K562 (cell line): ENCODE results near the gene NFE2. TPM values are rescaled to one million over a fixed set of nuclear protein-coding genes. Genes with fewer than 3 reads are reported as not detected.

Experiments
- CHD7 ChIP-seq: fragments of 200-600 bp; sonication (generic); IDR thresholded peaks from one replicate; pipeline ENCODE4 v1.6.1; 2012; ENCODE audit warnings: mild to moderate bottlenecking, low read depth, low read length, inconsistent platforms
- COPS2 ChIP-seq: fragments of 450-650 bp; conservative IDR thresholded peaks from 2 replicates; pipeline ENCODE4 v1.6.1; 2016; ENCODE audit warnings: mild to moderate bottlenecking, moderate library complexity
- E2F8 ChIP-seq: fragments of 450-650 bp; IDR thresholded peaks from 2 replicates; pipeline ENCODE4 v1.7.1; 2018; ENCODE audit warnings: mild to moderate bottlenecking, low read depth; ENCODE audit not compliant: partially characterized antibody
- MTF1 ChIP-seq: fragments of 250-450 bp; sonication (Bioruptor Pico); IDR thresholded peaks from 2 replicates; pipeline ENCODE4 v1.9.0; 2021; ENCODE audit warnings: moderate library complexity, mild to moderate bottlenecking, inconsistent platforms, borderline replicate concordance
- NFIC ChIP-seq: fragments of 450-650 bp; IDR thresholded peaks from 2 replicates; pipeline ENCODE4 v1.6.1; 2017; ENCODE audit warnings: mild to moderate bottlenecking, inconsistent platforms
- PHB ChIP-seq: fragments of 250-450 bp; sonication (Bioruptor Pico); IDR thresholded peaks from 2 replicates; pipeline ENCODE4 v1.5.0; 2021
- YBX1 ChIP-seq: fragments of 450-650 bp; IDR thresholded peaks from 2 replicates; pipeline ENCODE4 v1.7.1; 2016; ENCODE audit warnings: mild to moderate bottlenecking
- ZNF280B ChIP-seq: fragments of 250-450 bp; sonication (Bioruptor Pico); IDR thresholded peaks from 2 replicates; pipeline ENCODE4 v1.5.1; 2021; ENCODE audit warnings: mild to moderate bottlenecking
- polyA plus RNA-seq, 8 experiments: library from polyadenylated mRNA; depleted of rRNA in 4 of 8; stranded (reverse) in 5 of 8; unstranded in 3 of 8; fragments of >200 nt; fragmentation: Nextera tagmentation in 2 of 8; fragmentation: Illumina TruSeq in 1 of 8; extraction: Ambion mirVana in 2 of 8; extraction: Trizol in 1 of 8; gene quantifications; 2 replicates each; pipeline versions ENCODE4 v1.2.1 to v1.2.3, GENCODE V29; 2011 to 2014; ENCODE audit warnings: inconsistent platforms in 1 of 8, missing spikeins in 1 of 8
- total RNA-seq, 7 experiments: library from RNA; depleted of rRNA in 6 of 7; stranded (reverse); fragments of >200 nt in 6 of 7; fragmentation: Illumina TruSeq in 2 of 7; extraction: Trizol in 2 of 7; gene quantifications; 2 replicates each; pipeline versions ENCODE4 v1.2.1 to v1.2.3, GENCODE V29; 2011 to 2021; ENCODE audit warnings: low replicate concordance in 1 of 7

NFE2 gene
- total and polyA plus RNA-seq, 9 of the 15 experiments (the other 6 are each of a cell fraction or from before 2014, with no cell fraction given), result 12.3 to 282 (median 208) TPM

- TF ChIP-seq CHD7, result no peak
- no peak for TF ChIP-seq ZNF280B (CRISPR knock-in tag)
- peak; percentile 6 for TF ChIP-seq E2F8
- no peak for TF ChIP-seq PHB (CRISPR knock-in tag)
- no peak for TF ChIP-seq COPS2
- no peak; the same call in none of the 2 replicates for TF ChIP-seq NFIC
- TF ChIP-seq MTF1 (CRISPR knock-in tag), result no peak
- TF ChIP-seq YBX1, result no peak
Measured at GRCh38 chr12:54280468-54281260, 20.2 kb downstream of the NFE2 start, which contains the start of gene HNRNPA1 (continued).
